Lower leg skin (tissue), 4 donors: Measurements from ENCODE around the gene PSEN1. TPM values are rescaled to one million over a fixed set of nuclear protein-coding genes. Genes with fewer than 3 reads are reported as not detected.

Experiments used
- DNase-seq, 2 donors: peaks; one replicate each; pipeline ENCODE4 v3.0.0-alpha.2; 2019; ENCODE audit warnings: low spot score in 2 of 2
- H3K4me3 ChIP-seq: fragments of 200-600 bp; sonication (generic); 2 replicates; pipeline ENCODE4 v1.5.1; 2017; ENCODE audit warnings: mild to moderate bottlenecking, low read depth; ENCODE audit not compliant: poor library complexity, severe bottlenecking
- POLR2A ChIP-seq, 2 donors: fragments of 450-650 bp; IDR thresholded peaks; one replicate each; pipeline ENCODE4 v1.6.1; 2016 to 2017; ENCODE audit warnings: antibody characterized with exemption in 2 of 2, mild to moderate bottlenecking in 1 of 2, moderate library complexity in 1 of 2
- WGBS, 2 donors: methylation state at CpG; one replicate each; pipeline ENCODE4 v1.1.5; 2018; 5-methylcytosine and 5-hydroxymethylcytosine counted together
- intact Hi-C: fragments of 100-400 bp; cut with DNase I; formaldehyde crosslinking; loops from one replicate; pipeline ENCODE4 v1.15.0; 2023; ENCODE audit warnings: low total_unique reads
- total RNA-seq, 4 donors: library from RNA; depleted of rRNA; stranded (reverse); fragments of >200 nt; gene quantifications; one replicate each; pipeline ENCODE4 v1.1.0, GENCODE V29; 2016
- TF ChIP-seq, protein P1 (sequence below), 3 donors: fragments of 450-650 bp; IDR thresholded peaks; one replicate each; pipeline ENCODE4 v1.5.1; 2016; ENCODE audit warnings: antibody characterized with exemption in 3 of 3, mild to moderate bottlenecking in 3 of 3, moderate library complexity in 2 of 3

The PSEN1 gene
- total RNA-seq, 4 donors from 2014 or later: 61.4 to 91.9 (median 63.3) TPM

DNA sequence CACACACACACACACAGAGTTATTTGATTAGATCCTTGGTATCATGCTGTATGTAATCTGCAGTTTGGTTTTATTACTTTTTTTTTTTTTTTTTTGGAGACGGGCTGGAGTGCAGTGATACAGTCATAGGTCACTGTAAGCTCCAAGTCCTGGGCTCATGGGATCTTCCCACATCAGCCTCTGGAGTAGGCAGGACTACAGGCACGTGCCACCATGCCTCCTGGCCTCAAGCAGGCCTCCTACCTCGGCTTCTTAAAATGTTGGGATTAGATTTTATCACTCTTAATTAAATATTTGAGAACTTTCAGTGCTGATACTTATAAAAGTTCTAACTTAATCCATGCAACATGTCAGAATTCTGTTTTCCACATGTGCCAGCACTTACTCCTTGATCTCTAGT lies 31.3 kb upstream of the PSEN1 start:
- no peak for DNase-seq
- no peak overlapping the region for H3K4me3 ChIP-seq
- TF ChIP-seq, protein P1, sequence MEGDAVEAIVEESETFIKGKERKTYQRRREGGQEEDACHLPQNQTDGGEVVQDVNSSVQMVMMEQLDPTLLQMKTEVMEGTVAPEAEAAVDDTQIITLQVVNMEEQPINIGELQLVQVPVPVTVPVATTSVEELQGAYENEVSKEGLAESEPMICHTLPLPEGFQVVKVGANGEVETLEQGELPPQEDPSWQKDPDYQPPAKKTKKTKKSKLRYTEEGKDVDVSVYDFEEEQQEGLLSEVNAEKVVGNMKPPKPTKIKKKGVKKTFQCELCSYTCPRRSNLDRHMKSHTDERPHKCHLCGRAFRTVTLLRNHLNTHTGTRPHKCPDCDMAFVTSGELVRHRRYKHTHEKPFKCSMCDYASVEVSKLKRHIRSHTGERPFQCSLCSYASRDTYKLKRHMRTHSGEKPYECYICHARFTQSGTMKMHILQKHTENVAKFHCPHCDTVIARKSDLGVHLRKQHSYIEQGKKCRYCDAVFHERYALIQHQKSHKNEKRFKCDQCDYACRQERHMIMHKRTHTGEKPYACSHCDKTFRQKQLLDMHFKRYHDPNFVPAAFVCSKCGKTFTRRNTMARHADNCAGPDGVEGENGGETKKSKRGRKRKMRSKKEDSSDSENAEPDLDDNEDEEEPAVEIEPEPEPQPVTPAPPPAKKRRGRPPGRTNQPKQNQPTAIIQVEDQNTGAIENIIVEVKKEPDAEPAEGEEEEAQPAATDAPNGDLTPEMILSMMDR (IDR thresholded peaks at IDR 0.05): no peak
- no peak for TF ChIP-seq POLR2A (IDR thresholded peaks at IDR 0.05)
- WGBS, 2 donors: 81 to 91% methylated on average over 3 of the region's 3 CpGs
- intact Hi-C loops: no loop called here

DNA sequence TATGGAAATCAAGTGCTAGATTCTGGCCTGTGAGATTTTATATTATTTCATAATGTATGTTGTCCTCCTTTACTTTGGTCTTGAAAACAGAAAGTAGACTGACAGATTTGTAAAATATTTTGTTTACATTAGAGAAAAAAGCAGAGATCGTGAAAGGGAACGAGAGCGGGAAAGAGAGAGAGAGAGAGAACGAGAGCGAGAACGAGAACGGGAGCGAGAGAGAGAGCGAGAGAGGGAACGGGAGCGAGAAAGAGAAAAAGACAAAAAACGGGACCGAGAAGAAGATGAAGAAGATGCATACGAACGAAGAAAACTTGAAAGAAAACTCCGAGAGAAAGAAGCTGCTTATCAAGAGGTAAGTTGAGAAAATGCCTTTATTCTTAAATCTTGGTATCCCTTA lies 30.6 kb upstream of the PSEN1 start:
- intact Hi-C loops: no loop called here
- 93 to 96% methylated on average over 16 of the region's 16 CpGs for WGBS, 2 donors

DNA sequence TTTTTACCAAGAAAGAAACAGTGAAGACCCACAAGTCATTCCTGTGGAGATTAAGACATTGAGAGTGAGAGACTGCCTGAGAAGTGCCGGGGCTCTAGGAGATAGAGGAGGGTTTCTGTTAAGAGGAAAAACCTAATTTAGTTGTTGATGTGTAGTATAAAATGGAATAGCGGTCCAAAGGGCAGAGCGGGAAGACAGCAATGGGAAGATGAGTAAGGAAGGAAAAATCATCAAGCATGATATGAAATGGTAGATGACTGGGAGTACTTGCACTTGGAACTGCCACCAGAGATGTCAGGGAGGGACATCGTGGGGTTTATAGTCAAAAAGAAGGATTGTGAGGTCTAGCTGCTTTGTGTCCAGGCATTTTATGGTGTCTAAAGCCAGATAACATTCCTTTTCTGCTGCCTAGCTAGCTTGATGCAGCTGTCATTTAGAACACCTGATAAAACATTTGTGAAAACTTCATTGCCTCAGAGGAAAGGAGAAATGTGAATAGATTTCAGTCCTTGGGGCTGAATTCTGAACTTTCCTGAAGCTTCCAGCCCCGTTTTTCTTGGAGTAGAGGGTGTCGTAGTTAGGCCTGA lies 20.1 kb upstream of the PSEN1 start:
- no peak overlapping the region for H3K4me3 ChIP-seq
- TF ChIP-seq, protein P1 (IDR thresholded peaks at IDR 0.05): no peak
- no peak for TF ChIP-seq POLR2A (IDR thresholded peaks at IDR 0.05)
- intact Hi-C loops: no loop called here
- 93% methylated on average over 6 of the region's 6 CpGs for WGBS, 2 donors
- no peak for DNase-seq

More for the DNA sequence above, 30.6 kb upstream of the PSEN1 start:
- H3K4me3 ChIP-seq: no peak overlapping the region
- no peak for DNase-seq
- no peak for TF ChIP-seq POLR2A (IDR thresholded peaks at IDR 0.05)
- TF ChIP-seq, protein P1 (IDR thresholded peaks at IDR 0.05): no peak

DNA sequence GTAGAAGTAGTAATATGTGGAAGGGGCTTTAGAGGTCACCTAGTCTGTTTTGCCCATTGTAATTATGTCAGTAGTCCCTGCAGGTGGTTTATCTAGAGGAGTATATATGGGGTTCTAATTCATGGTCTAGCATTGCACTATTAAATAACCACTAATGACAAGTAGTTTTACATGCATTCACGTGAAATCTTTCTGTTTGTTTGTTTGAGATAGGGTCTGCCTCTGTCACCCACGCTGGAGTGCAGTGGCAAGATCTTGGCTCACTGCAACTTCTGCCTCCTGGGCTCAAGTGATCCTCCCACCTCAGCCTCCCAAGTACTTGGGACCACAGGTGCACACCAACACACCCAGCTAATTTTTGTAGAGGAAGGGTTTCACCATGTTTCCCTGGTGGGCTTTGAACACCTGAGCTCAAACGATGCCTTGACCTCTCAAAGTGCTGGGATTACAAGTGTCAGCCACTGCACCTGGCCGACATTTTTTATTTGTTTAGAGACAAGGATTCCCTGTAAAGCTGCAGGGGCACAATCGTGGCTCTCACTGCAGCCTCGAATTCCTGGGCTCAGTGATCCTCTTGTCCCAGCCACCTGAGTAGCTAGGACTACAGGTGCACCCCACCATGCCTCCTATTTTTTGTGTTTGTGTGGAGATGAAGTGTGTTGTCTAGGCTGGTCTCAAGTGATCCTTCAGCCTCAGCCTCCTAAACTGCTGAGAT lies 12.0 kb upstream of the PSEN1 start:
- intact Hi-C loops: no loop called here
- TF ChIP-seq, protein P1 (IDR thresholded peaks at IDR 0.05): no peak
- no peak overlapping the region for H3K4me3 ChIP-seq
- 76 to 83% methylated on average over 6 of the region's 6 CpGs for WGBS, 2 donors
- no peak for DNase-seq

DNA sequence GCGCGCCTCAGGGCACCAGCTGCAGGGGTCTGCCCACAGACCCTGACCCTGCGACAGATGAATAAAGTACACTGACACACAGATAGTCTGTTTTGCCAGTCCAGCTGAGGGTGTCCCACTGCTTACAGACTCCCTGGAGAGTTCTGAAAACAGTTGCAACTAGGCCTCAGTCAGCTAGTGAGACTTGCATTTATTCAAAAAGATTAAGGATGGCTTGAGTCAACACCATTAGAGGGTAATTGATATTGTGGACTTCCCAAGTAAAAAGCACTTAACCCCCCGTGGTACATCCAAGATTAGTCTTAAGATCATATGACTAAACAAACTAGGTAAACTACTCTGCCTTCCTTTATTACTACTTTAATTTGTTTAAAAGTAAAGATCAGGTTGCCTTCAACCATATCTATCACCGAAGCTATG lies 11.1 kb upstream of the PSEN1 start:
- 80 to 81% methylated on average over 5 of the region's 5 CpGs for WGBS, 2 donors
- intact Hi-C loops: no loop called here
- DNase-seq: no peak
- no peak overlapping the region for H3K4me3 ChIP-seq
- TF ChIP-seq POLR2A (IDR thresholded peaks at IDR 0.05): no peak
- TF ChIP-seq, protein P1 (IDR thresholded peaks at IDR 0.05): no peak
